22Rv1 (cell line): ENCODE measurements around the gene CHFR.

ENCODE experiments used
- ZFX ChIP-seq: fragments of 450-650 bp; IDR thresholded peaks from 2 replicates; pipeline ENCODE4 v1.6.1; 2017; ENCODE audit warnings: antibody characterized with exemption, borderline replicate concordance
- TF ChIP-seq, protein P1 (sequence below): fragments of 450-650 bp; IDR thresholded peaks from 2 replicates; pipeline ENCODE4 v1.5.1; 2017; ENCODE audit warnings: mild to moderate bottlenecking

DNA sequence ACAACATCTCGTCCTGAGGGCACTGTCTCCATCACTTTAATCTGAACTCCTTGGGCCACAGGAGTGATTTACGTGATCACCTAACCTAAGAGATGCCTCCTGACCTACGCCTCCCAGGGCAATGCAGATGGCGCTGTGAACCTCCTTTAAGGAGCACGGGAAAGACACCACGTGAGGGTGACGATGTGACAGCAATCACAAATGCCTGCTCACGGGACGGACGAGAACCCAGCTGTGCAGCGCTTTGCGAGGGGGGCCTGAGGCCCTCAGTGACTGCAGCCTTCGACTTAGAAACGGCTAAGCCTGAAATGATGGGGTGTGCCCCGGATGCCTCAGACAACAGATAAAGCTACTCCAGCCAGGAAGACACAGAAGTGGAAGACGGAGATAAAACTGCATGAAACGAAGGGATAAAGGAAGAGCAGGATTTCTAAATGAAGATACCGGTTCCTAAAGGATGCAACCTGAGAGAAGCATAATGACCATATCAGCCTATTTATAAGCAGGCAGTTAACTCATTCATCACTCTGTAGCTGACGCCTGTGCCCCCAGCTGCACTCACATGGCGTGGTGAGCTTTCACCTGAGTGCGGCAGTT is 44.9 kb downstream of the CHFR start:
- TF ChIP-seq, protein P1, sequence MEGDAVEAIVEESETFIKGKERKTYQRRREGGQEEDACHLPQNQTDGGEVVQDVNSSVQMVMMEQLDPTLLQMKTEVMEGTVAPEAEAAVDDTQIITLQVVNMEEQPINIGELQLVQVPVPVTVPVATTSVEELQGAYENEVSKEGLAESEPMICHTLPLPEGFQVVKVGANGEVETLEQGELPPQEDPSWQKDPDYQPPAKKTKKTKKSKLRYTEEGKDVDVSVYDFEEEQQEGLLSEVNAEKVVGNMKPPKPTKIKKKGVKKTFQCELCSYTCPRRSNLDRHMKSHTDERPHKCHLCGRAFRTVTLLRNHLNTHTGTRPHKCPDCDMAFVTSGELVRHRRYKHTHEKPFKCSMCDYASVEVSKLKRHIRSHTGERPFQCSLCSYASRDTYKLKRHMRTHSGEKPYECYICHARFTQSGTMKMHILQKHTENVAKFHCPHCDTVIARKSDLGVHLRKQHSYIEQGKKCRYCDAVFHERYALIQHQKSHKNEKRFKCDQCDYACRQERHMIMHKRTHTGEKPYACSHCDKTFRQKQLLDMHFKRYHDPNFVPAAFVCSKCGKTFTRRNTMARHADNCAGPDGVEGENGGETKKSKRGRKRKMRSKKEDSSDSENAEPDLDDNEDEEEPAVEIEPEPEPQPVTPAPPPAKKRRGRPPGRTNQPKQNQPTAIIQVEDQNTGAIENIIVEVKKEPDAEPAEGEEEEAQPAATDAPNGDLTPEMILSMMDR = no peak
- no peak for TF ChIP-seq ZFX
